ENCODE results near the gene APRT.

- no peak for TF ChIP-seq GATA3 (IDR thresholded peaks at IDR 0.05; ENCODE audit: low read depth, low read length)
- no peak for TF ChIP-seq GATA2 (IDR thresholded peaks at IDR 0.05; ENCODE audit: low read depth, low read length)
Measured at GRCh38 chr16:88806491-88807111, 5.1 kb downstream of the APRT start.

Data from SH-SY5Y (cell line).